HCT116 (cell line): ENCODE results near the gene UMODL1. TPM values are rescaled to one million over a fixed set of nuclear protein-coding genes. Genes with fewer than 3 reads are reported as not detected.

Experiments
- ATAC-seq: fragments of 200-7000 bp; cut with Tn5 transposase; 2 replicates; pipeline ENCODE4 v1.9.1; 2020; ENCODE audit warnings: mild to moderate bottlenecking, moderate library complexity
- BruUV-seq: library from RNA; stranded (reverse); fragments of 400-500 nt; replicated peaks from 2 replicates; lab custom pipeline; 2021; lab: Mats Ljungman, UMichigan
- CTCF ChIA-PET: fragments of 300-600 bp; sonication (Branson Sonifier 250); formaldehyde crosslinking; loops from one replicate; lab custom pipeline; 2021; ENCODE audit warnings: antibody characterized with exemption; lab: Charles Lee
- POLR2A ChIA-PET: fragments of 300-600, 350-600 bp; sonication (Branson Sonifier 250); formaldehyde crosslinking; loops from one replicate; lab custom pipeline; 2021; ENCODE audit warnings: antibody characterized with exemption; lab: Charles Lee
- RAD21 ChIA-PET, 2 experiments: fragments of 300-600 bp; sonication (Branson Sonifier 250); formaldehyde crosslinking; loops; one replicate each; lab custom pipeline; 2023; ENCODE audit warnings: low total read pairs in 2 of 2; ENCODE audit not compliant: uncharacterized antibody in 2 of 2, unreplicated experiment in 2 of 2, low non-redundant PET in 1 of 2; lab: Charles Lee
- DNase-seq: peaks from one replicate; pipeline ENCODE4 v3.0.0-alpha.2; 2010; ENCODE audit warnings: low read depth, low spot score
- H2AFZ ChIP-seq: fragments of 200-600 bp; shearing (Covaris generic), sonication (generic); 2 replicates; pipeline ENCODE4 v1.6.1; 2017; ENCODE audit warnings: low read depth, mixed run types, mixed read lengths, antibody characterized with exemption, low read length; ENCODE audit not compliant: poor library complexity, severe bottlenecking
- H3K27ac ChIP-seq: 2 replicates; pipeline ENCODE4 v1.5.1; 2012; ENCODE audit warnings: low read depth, low read length
- H3K27me3 ChIP-seq: fragments of 200-600 bp; sonication (generic); 2 replicates; pipeline ENCODE4 v1.6.1; 2016; ENCODE audit warnings: mixed run types, low read length, mixed read lengths; ENCODE audit not compliant: insufficient read depth
- H3K36me3 ChIP-seq, 2 experiments: fragments of 200-500 bp in 1 of 2; fragments of 200-600 bp in 1 of 2; sonication (Bioruptor generic) in 1 of 2; sonication (generic) in 1 of 2; 2 replicates each; pipeline versions ENCODE4 v1.5.1 to v1.6.1; 2014 to 2016; ENCODE audit warnings: low read length in 2 of 2, inconsistent platforms in 1 of 2, mixed read lengths in 1 of 2, mixed run types in 1 of 2; ENCODE audit not compliant: insufficient read depth in 2 of 2, control insufficient read depth in 1 of 2
- H3K4me1 ChIP-seq, 2 experiments: fragments of 200-600 bp in 1 of 2; sonication (generic) in 1 of 2; 2 replicates each; pipeline versions ENCODE4 v1.5.1 to v1.6.1; 2012 to 2017; ENCODE audit warnings: low read length in 2 of 2, inconsistent platforms in 1 of 2, mild to moderate bottlenecking in 1 of 2, mixed read lengths in 1 of 2, mixed run types in 1 of 2, moderate library complexity in 1 of 2; ENCODE audit not compliant: insufficient read depth in 2 of 2, control insufficient read depth in 1 of 2
- H3K4me2 ChIP-seq: fragments of 200-600 bp; sonication (generic); 2 replicates; pipeline ENCODE4 v1.6.1; 2017; ENCODE audit warnings: mixed run types, low read length, mixed read lengths
- H3K4me3 ChIP-seq, 2 experiments: fragments of 200-600 bp in 1 of 2; sonication (generic) in 1 of 2; replicated peaks in 1 of 2; 2 replicates each; pipeline ENCODE4 v1.5.1; 2011 to 2016; ENCODE audit warnings: low read length in 2 of 2, control low read depth in 1 of 2, low read depth in 1 of 2, mild to moderate bottlenecking in 1 of 2, mixed read lengths in 1 of 2, mixed run types in 1 of 2
- H3K79me2 ChIP-seq: fragments of 200-600 bp; sonication (generic); 2 replicates; pipeline ENCODE4 v1.6.1; 2017; ENCODE audit warnings: mild to moderate bottlenecking, mixed run types, low read length, moderate library complexity, mixed read lengths; ENCODE audit not compliant: insufficient read depth
- H3K9ac ChIP-seq: fragments of 200-600 bp; sonication (generic); 2 replicates; pipeline ENCODE4 v1.6.1; 2016; ENCODE audit warnings: low read length, mixed read lengths
- H3K9me2 ChIP-seq: fragments of 200-600 bp; sonication (generic), shearing (Covaris generic); 2 replicates; pipeline ENCODE4 v1.6.1; 2017; ENCODE audit warnings: mixed run types, mild to moderate bottlenecking, moderate library complexity; ENCODE audit not compliant: insufficient read depth
- H3K9me3 ChIP-seq, 2 experiments: fragments of 200-500 bp in 1 of 2; fragments of 200-600 bp in 1 of 2; sonication (Bioruptor generic) in 1 of 2; sonication (generic) in 1 of 2; 2 replicates each; pipeline ENCODE4 v1.6.1; 2014 to 2017; ENCODE audit warnings: low read length in 2 of 2, mixed read lengths in 2 of 2, inconsistent platforms in 1 of 2, low read depth in 1 of 2, mild to moderate bottlenecking in 1 of 2, mixed run types in 1 of 2, moderate library complexity in 1 of 2; ENCODE audit not compliant: control insufficient read depth in 1 of 2, insufficient read depth in 1 of 2
- H4K20me1 ChIP-seq: fragments of 200-600 bp; sonication (generic), shearing (Covaris generic); 2 replicates; pipeline ENCODE4 v1.6.1; 2017; ENCODE audit warnings: mixed run types, mild to moderate bottlenecking, moderate library complexity; ENCODE audit not compliant: insufficient read depth
- ATF3 ChIP-seq: IDR thresholded peaks from 2 replicates; pipeline ENCODE4 v1.6.1; 2012
- CBX3 ChIP-seq: IDR thresholded peaks from 2 replicates; pipeline ENCODE4 v1.6.1; 2012; ENCODE audit warnings: low read depth
- CEBPB ChIP-seq: IDR thresholded peaks from 2 replicates; pipeline ENCODE4 v1.6.1; 2012; ENCODE audit warnings: low read depth
- EGR1 ChIP-seq: IDR thresholded peaks from 2 replicates; pipeline ENCODE4 v1.6.1; 2012; ENCODE audit warnings: low read depth
- ELF1 ChIP-seq: IDR thresholded peaks from 2 replicates; pipeline ENCODE4 v1.6.1; 2012; ENCODE audit warnings: low read depth, borderline replicate concordance
- EZH2 ChIP-seq: fragments of 200-600 bp; sonication (generic); IDR thresholded peaks from 2 replicates; pipeline ENCODE4 v1.6.1; 2017; ENCODE audit warnings: antibody characterized with exemption, mixed run types
- JUND ChIP-seq: IDR thresholded peaks from 2 replicates; pipeline ENCODE4 v1.6.1; 2012
- POLR2A ChIP-seq: IDR thresholded peaks from 2 replicates; pipeline ENCODE4 v1.7.0; 2011; ENCODE audit warnings: borderline replicate concordance; ENCODE audit not compliant: insufficient read depth, insufficient read length; ENCODE audit errors: extremely low read depth
- TCF7L2 ChIP-seq: IDR thresholded peaks from 2 replicates; pipeline ENCODE4 v1.7.0; 2011; ENCODE audit warnings: borderline replicate concordance, inconsistent platforms; ENCODE audit not compliant: insufficient read depth, insufficient read length; ENCODE audit errors: extremely low read depth
- YY1 ChIP-seq: IDR thresholded peaks from 2 replicates; pipeline ENCODE4 v1.6.1; 2011; ENCODE audit warnings: low read length, low read depth, moderate library complexity, mild to moderate bottlenecking; ENCODE audit not compliant: insufficient replicate concordance; ENCODE audit errors: extremely low read depth
- ZBTB33 ChIP-seq: IDR thresholded peaks from 2 replicates; pipeline ENCODE4 v1.6.1; 2011; ENCODE audit warnings: mild to moderate bottlenecking, low read length, moderate library complexity; ENCODE audit not compliant: insufficient replicate concordance; ENCODE audit errors: extremely low read depth
- ZFX ChIP-seq: fragments of 450-650 bp; IDR thresholded peaks from 2 replicates; pipeline ENCODE4 v1.6.1; 2017
- ZNF274 ChIP-seq: fragments of 200-500 bp; sonication (Bioruptor generic); IDR thresholded peaks from 2 replicates; pipeline ENCODE4 v1.6.1; 2014; ENCODE audit warnings: mild to moderate bottlenecking, low read depth, low read length, inconsistent platforms
- intact Hi-C: fragments of 100-400 bp; cut with micrococcal nuclease; formaldehyde crosslinking; loops from 2 replicates; pipeline ENCODE4 v1.10.0; 2022
- total RNA-seq: library from RNA; stranded (reverse); gene quantifications from one replicate; pipeline ENCODE4 v1.2.1, GENCODE V29; 2021; ENCODE audit not compliant: unreplicated experiment
- TF ChIP-seq, protein P1 (sequence below): IDR thresholded peaks from 2 replicates; pipeline ENCODE4 v1.6.1; 2012

UMODL1 gene
- total RNA-seq, 1 experiment from 2014 or later, result not detected

GRCh38 chr21:42048870-42049577 lies 22.1 kb upstream of the UMODL1 start:
- ChIA-PET CTCF (no interaction called here), POLR2A (no interaction called here), RAD21 (no interaction called here)
- no peak for DNase-seq
- intact Hi-C loops, result no loop called here
- Histone ChIP-seq H3K9ac (no peak overlapping the region), H4K20me1 (no peaks in the 10 kb centered on the region), H3K79me2 (no peaks in the 10 kb centered on the region), H3K9me2 (no peaks in the 10 kb centered on the region), H3K27ac (no peak overlapping the region), H3K4me3 (no peak overlapping the region), H2AFZ (no peak overlapping the region), H3K4me1 (no peaks in the 10 kb centered on the region), H3K4me2 (no peak overlapping the region), H3K36me3 (no peaks in the 10 kb centered on the region), H3K9me3 (no peaks in the 10 kb centered on the region), H3K27me3 (peaks cover 2% of the 10 kb centered on the region; the same call in 1 of the 2 replicates)
- TF ChIP-seq, protein P1, sequence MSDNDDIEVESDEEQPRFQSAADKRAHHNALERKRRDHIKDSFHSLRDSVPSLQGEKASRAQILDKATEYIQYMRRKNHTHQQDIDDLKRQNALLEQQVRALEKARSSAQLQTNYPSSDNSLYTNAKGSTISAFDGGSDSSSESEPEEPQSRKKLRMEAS, result no peak
- TF ChIP-seq ELF1, result no peak
- no peak for TF ChIP-seq TCF7L2
- TF ChIP-seq EGR1, result no peak
- TF ChIP-seq ATF3, result no peak
- no peak for TF ChIP-seq ZNF274
- TF ChIP-seq JUND, result no peak
- TF ChIP-seq YY1, result no peak
- no peak for TF ChIP-seq EZH2
- no peak for TF ChIP-seq POLR2A
- no peak for TF ChIP-seq CBX3
- no peak for TF ChIP-seq CEBPB
- no peak for TF ChIP-seq ZFX
- TF ChIP-seq ZBTB33, result no peak
- no peak for ATAC-seq
- BruUV-seq, result no TSS peak
